Measurements from ENCODE around the gene HLA-DQA2. TPM values are rescaled to one million over a fixed set of nuclear protein-coding genes. Genes with fewer than 3 reads are reported as not detected.
"Not testable (repeated sequence)": the region's sequence is repeated elsewhere in the genome, so short reads cannot be mapped to it uniquely, and the experiment has no call there.

HLA-DQA2 gene
- total RNA-seq, 1 donor from 2014 or later = not detected

GRCh38 chr6:32700391-32701040 lies 40.7 kb upstream of the HLA-DQA2 start:
- H3K4me1 Mint-ChIP-seq (ENCODE audit: low read depth, unreplicated experiment) = no peaks in the 10 kb centered on the region
- TF ChIP-seq EZH2 (IDR thresholded peaks at IDR 0.05; ENCODE audit: insufficient read depth, low read length) (no peak), CTCF (IDR thresholded peaks at IDR 0.05; ENCODE audit: insufficient read depth, low read depth, low read length) (peak; percentile 60)

GRCh38 chr6:32703347-32703746 lies 37.8 kb upstream of the HLA-DQA2 start:
- no peak overlapping the region for H3K4me2 ChIP-seq (ENCODE audit: low read length)
- no peaks in the 10 kb centered on the region for H4K20me1 ChIP-seq (ENCODE audit: insufficient read depth, low read length)
- no peaks in the 10 kb centered on the region for H3K36me3 Mint-ChIP-seq (ENCODE audit: low read depth, unreplicated experiment)
- H3K27me3 Mint-ChIP-seq (ENCODE audit: low read depth, unreplicated experiment) = peaks cover 15% of the 10 kb centered on the region
- H3K27ac Mint-ChIP-seq (ENCODE audit: unreplicated experiment) = no peak overlapping the region
- DNase-seq (ENCODE audit: low read depth) (no peak), FAIRE-seq (no peak)
- H3K27me3 ChIP-seq (ENCODE audit: insufficient read depth, low read length) = peaks cover 7% of the 10 kb centered on the region
- no peak overlapping the region for H2AFZ ChIP-seq (ENCODE audit: low read depth, low read length)
- no peak overlapping the region for H3K4me3 ChIP-seq (ENCODE audit: insufficient read depth, low read depth, low read length)
- H3K9me3 Mint-ChIP-seq (ENCODE audit: unreplicated experiment) = peaks cover 2% of the 10 kb centered on the region
- H3K4me3 Mint-ChIP-seq (ENCODE audit: unreplicated experiment) = no peak overlapping the region
- no peak for TF ChIP-seq EZH2 (IDR thresholded peaks at IDR 0.05; ENCODE audit: insufficient read depth, low read length)
- TF ChIP-seq CTCF (IDR thresholded peaks at IDR 0.05; ENCODE audit: insufficient read depth, low read depth, low read length) = no peak
- no peaks in the 10 kb centered on the region for H3K79me2 ChIP-seq (ENCODE audit: insufficient read depth, low read length)
- no peaks in the 10 kb centered on the region for H3K9me3 ChIP-seq (ENCODE audit: insufficient read depth, low read depth, low read length)
- H3K27ac ChIP-seq (ENCODE audit: low read depth, low read length) = no peak overlapping the region
- no peaks in the 10 kb centered on the region for H3K36me3 ChIP-seq (ENCODE audit: insufficient read depth, low read length)
- no peak overlapping the region for H3K9ac ChIP-seq (ENCODE audit: low read length)
- H3K4me1 ChIP-seq (ENCODE audit: insufficient read depth, low read length) = no peaks in the 10 kb centered on the region
- no peaks in the 10 kb centered on the region for H3K4me1 Mint-ChIP-seq (ENCODE audit: low read depth, unreplicated experiment)

More at GRCh38 chr6:32700391-32701040, 40.7 kb upstream of the HLA-DQA2 start:
- Histone ChIP-seq H3K4me1 (ENCODE audit: insufficient read depth, low read length) (no peaks in the 10 kb centered on the region), H3K4me2 (ENCODE audit: low read length) (no peak overlapping the region), H3K79me2 (ENCODE audit: insufficient read depth, low read length) (no peaks in the 10 kb centered on the region), H3K27me3 (ENCODE audit: insufficient read depth, low read length) (peaks cover 7% of the 10 kb centered on the region), H3K27ac (ENCODE audit: low read depth, low read length) (no peak overlapping the region), H4K20me1 (ENCODE audit: insufficient read depth, low read length) (no peaks in the 10 kb centered on the region), H3K9ac (ENCODE audit: low read length) (no peak overlapping the region), H3K9me3 (ENCODE audit: insufficient read depth, low read depth, low read length) (no peaks in the 10 kb centered on the region), H3K36me3 (ENCODE audit: insufficient read depth, low read length) (no peaks in the 10 kb centered on the region), H3K4me3 (ENCODE audit: insufficient read depth, low read depth, low read length) (no peak overlapping the region), H2AFZ (ENCODE audit: low read depth, low read length) (no peak overlapping the region)
- FAIRE-seq (no peak), DNase-seq (ENCODE audit: low read depth) (peak; percentile 25)
- H3K4me3 Mint-ChIP-seq (ENCODE audit: unreplicated experiment) = no peak overlapping the region
- peaks cover 2% of the 10 kb centered on the region for H3K9me3 Mint-ChIP-seq (ENCODE audit: unreplicated experiment)
- H3K27ac Mint-ChIP-seq (ENCODE audit: unreplicated experiment) = no peak overlapping the region
- H3K27me3 Mint-ChIP-seq (ENCODE audit: low read depth, unreplicated experiment) = peaks cover 22% of the 10 kb centered on the region
- no peaks in the 10 kb centered on the region for H3K36me3 Mint-ChIP-seq (ENCODE audit: low read depth, unreplicated experiment)

- H4K20me1 ChIP-seq (ENCODE audit: insufficient read depth, low read length); H2AFZ ChIP-seq (ENCODE audit: low read depth, low read length); H3K79me2 ChIP-seq (ENCODE audit: insufficient read depth, low read length); FAIRE-seq; H3K4me1 ChIP-seq (ENCODE audit: insufficient read depth, low read length); H3K4me3 Mint-ChIP-seq (ENCODE audit: unreplicated experiment); H3K4me3 ChIP-seq (ENCODE audit: insufficient read depth, low read depth, low read length); H3K9ac ChIP-seq (ENCODE audit: low read length); H3K36me3 ChIP-seq (ENCODE audit: insufficient read depth, low read length); H3K9me3 Mint-ChIP-seq (ENCODE audit: unreplicated experiment); H3K36me3 Mint-ChIP-seq (ENCODE audit: low read depth, unreplicated experiment); DNase-seq (ENCODE audit: low read depth); H3K9me3 ChIP-seq (ENCODE audit: insufficient read depth, low read depth, low read length); H3K27me3 ChIP-seq (ENCODE audit: insufficient read depth, low read length); H3K27ac Mint-ChIP-seq (ENCODE audit: unreplicated experiment); H3K4me2 ChIP-seq (ENCODE audit: low read length); H3K4me1 Mint-ChIP-seq (ENCODE audit: low read depth, unreplicated experiment); H3K27ac ChIP-seq (ENCODE audit: low read depth, low read length): not testable (repeated sequence)
- peaks cover 14% of the 10 kb centered on the region for H3K27me3 Mint-ChIP-seq (ENCODE audit: low read depth, unreplicated experiment)
Observed at GRCh38 chr6:32705164-32705563, 36.0 kb upstream of the HLA-DQA2 start.
